Eye (tissue), 1 donor: ENCODE measurements around the gene ZMIZ1.
"Not testable (repeated sequence)": the region's sequence is repeated elsewhere in the genome, so short reads cannot be mapped to it uniquely, and the experiment has no call there.

ENCODE experiments used
- DNase-seq: peaks from one replicate; pipeline ENCODE4 v3.0.0-alpha.2; 2015

ZMIZ1 gene

GRCh38 chr10:79034271-79034876, 34.4 kb upstream of the ZMIZ1 start:
- DNase-seq, result no peak

GRCh38 chr10:79036416-79036815, 32.4 kb upstream of the ZMIZ1 start:
- not testable (repeated sequence) for DNase-seq

GRCh38 chr10:79038104-79038840, 30.5 kb upstream of the ZMIZ1 start:
- no peak for DNase-seq

GRCh38 chr10:79038841-79039201, 29.9 kb upstream of the ZMIZ1 start:
- peak; percentile 69 for DNase-seq

GRCh38 chr10:79042639-79043411, 25.9 kb upstream of the ZMIZ1 start:
- no peak for DNase-seq

- DNase-seq, result no peak
Measured at GRCh38 chr10:79044036-79044632, 24.6 kb upstream of the ZMIZ1 start.

- no peak for DNase-seq
Measured at GRCh38 chr10:79044846-79045245, 23.9 kb upstream of the ZMIZ1 start.

GRCh38 chr10:79045566-79046175, 23.1 kb upstream of the ZMIZ1 start:
- no peak for DNase-seq

GRCh38 chr10:79046326-79046725, 22.4 kb upstream of the ZMIZ1 start:
- DNase-seq, result no peak

GRCh38 chr10:79046741-79047583, 21.8 kb upstream of the ZMIZ1 start:
- no peak for DNase-seq

- no peak for DNase-seq
Measured at GRCh38 chr10:79047584-79047874, 21.2 kb upstream of the ZMIZ1 start.

- DNase-seq, result no peak
Measured at GRCh38 chr10:79047875-79048638, 20.7 kb upstream of the ZMIZ1 start.

GRCh38 chr10:79048639-79049550, 19.9 kb upstream of the ZMIZ1 start:
- DNase-seq, result no peak

GRCh38 chr10:79049931-79050895, 18.6 kb upstream of the ZMIZ1 start:
- DNase-seq, result no peak

- no peak for DNase-seq
Measured at GRCh38 chr10:79050896-79051555, 17.7 kb upstream of the ZMIZ1 start.

- no peak for DNase-seq
Measured at GRCh38 chr10:79051766-79052165, 17.0 kb upstream of the ZMIZ1 start.

- DNase-seq, result peak; percentile 78
Measured at GRCh38 chr10:79052291-79053080, 16.3 kb upstream of the ZMIZ1 start.

GRCh38 chr10:79053081-79053434, 15.7 kb upstream of the ZMIZ1 start:
- no peak for DNase-seq
